ENCODE measurements around the gene SPAG6.
"Not testable (repeated sequence)": the region's sequence is repeated elsewhere in the genome, so short reads cannot be mapped to it uniquely, and the experiment has no call there.

Gene SPAG6

DNA sequence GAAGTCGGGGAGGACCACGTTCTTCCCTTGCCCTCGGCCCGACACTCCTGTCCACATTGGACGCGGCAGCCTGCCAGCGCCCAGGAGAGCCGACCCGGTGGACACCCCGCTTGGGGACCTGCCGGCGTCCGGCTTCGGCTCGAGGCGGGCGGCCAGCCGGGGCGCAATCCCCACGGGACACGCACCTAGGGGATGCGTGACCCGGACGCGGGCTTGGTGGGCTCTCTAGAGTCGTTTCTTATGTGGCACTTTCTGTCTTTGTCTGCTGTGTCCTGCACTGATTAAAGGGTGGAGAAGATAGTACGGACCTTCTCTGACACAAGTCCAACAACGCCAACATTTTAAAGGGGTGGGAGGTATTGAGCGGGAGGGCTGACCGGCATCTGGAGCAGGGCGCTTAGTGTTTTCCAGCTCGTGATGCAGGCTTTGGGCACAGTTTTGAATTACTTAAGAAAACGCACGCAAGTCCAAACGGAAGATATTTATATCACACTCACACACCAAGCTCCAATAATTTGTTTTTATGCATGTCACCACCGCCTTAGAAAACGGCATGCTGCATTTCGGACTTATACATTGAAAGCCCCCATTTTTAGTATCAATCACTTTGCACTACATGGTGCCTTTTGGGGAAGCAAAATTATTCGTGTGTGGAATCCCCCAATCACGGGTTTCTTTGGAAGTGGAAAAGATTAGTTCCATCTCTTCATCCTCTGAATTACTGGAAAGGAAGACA is 3.9 kb upstream of the SPAG6 start:
- DNase-seq (ENCODE audit: low read depth in 1 of 2, low spot score in 1 of 2) = no peak

DNA sequence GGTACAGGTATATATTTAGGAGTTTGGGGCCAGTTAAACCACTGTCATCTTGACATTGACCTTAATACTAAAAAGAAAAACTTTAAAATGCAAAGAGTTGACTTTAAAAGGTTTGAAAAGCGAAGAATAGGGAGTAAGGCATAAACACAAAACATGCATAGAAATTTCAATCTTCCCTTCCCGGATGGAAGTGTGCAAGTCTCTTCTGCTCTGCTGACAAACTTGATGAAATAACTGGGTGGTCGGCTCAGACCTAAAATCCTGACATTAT is 3.4 kb upstream of the SPAG6 start:
- no peak for DNase-seq (ENCODE audit: low read depth in 1 of 2, low spot score in 1 of 2)

DNA sequence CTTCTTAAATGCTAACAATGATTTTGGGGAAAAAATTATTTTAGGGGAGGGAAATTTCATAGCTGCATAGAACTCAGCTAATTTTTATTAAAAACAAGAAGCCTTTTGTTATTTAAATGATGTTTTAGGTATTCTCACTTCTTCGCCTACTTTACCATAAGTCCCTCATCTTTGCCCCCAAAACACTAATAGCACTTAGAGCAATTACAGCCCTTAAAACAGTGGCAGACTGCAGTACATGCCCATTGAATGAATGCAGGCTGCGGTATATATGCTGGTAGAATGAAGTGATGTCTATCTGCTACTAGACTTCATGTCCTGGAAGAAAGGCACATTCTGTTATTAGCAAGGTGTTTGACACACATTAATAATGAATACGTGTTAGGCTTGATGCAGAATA is 2.9 kb upstream of the SPAG6 start:
- no peak for DNase-seq (ENCODE audit: low read depth in 1 of 2, low spot score in 1 of 2)

DNA sequence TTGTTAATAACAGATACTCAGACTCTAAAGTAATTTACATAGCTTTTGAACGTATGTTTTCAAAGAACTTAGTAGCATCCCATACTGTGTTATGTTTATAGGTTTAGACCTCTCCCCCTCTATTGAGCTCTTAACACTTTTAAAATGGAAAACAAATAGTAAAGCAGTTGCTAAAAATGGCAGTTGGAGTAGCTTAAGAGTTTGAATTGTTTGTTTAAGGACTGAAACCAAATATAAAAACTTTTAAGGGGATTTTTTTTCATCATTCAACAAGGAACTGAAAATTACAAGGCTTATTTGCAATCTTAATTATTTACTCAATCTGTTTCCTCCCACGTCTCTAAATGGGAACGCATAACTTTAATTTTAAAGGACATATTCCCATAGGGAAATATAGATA is 1.6 kb upstream of the SPAG6 start:
- DNase-seq (ENCODE audit: low read depth in 1 of 2, low spot score in 1 of 2) = no peak

DNA sequence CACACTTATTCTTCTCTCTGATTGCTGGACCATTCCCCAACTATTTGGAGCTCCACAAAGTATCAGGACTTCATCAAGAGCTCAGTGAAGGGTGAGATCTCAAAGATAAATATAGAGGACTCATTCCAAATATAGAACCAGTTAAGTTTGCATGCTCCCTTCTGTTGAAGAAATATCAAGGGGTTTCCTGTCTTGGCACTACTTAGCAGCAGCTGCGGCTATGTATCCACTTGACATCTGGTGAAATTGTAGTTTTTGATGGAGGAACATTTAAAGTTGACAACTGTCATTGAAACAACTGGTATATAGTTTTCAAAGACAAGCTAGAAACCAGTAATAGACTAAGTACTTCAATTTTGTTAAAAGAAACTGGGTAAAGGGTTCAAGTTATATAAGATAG is 1.0 kb upstream of the SPAG6 start:
- no peak for DNase-seq (ENCODE audit: low read depth in 1 of 2, low spot score in 1 of 2)

DNA sequence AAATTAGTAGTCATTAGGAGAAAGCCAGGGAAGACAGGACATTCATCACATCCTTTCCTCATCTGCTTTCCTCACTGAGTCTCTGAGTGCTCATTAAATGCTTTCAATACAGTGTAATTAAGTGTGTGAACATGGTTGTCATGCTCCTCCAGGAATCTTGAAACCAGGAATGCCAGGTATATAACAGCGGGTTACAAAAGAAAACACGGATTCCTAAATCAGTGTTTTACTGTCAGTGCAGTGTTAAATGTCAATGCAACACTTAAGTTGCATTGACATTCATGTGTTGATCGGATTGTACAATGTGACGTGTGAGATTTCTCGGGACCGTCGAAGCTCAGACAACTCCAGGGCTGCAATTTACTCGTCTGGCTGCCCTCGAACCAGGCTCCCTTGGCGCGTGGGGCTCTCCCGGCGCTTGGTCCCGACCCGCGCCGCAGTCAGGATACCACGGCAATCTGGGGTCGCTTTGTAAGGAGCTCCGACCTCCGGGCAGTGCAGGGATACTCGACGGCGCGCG is 455 bp upstream of the SPAG6 start:
- DNase-seq (ENCODE audit: low read depth in 1 of 2, low spot score in 1 of 2) = no peak

DNA sequence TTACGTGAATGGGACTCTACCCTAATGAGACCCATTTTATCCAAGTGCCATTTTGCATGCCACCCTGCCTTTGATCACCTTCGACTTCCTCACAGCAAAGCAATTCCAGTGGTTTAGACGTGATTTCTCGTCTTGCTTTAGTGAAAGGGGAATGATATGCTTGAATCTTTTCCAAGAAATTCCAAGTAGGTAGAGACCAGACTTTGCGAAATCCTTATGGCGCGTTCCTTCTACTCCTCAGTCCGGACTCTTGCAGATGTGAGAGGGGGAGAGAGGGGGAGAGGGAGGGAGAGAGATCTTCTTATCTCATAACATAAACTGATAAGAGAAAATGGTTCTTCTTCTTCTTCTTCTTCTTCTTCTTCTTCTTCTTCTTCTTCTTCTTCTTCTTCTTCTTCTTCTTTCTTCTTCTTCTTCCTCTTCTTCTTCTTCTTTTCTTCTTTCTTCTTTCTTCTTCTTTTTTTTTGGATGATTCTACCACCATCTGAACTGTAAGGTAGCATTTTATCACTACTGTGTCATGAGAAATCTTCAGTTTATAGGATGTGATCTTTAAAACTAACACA is 883 bp downstream of the SPAG6 start:
- no peak for DNase-seq (ENCODE audit: low read depth in 1 of 2, low spot score in 1 of 2)

DNA sequence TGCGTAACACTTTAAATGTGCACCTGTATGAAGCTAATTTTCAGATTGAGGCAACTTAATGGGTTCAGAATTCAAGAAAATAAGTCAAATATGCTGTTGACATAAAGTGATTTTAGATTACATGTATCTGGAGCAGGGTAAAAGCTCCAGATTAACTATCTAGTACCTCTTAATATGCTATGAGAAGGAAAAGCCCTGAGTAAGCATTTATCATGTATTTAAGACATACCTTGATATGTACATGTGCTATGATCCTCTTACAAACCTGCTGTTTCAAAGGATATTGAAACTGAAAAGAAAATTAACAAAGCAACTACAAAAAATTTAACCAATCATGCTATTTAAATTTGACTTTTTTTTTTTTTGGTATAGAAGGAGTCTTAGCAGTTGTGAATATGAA is 4.5 kb downstream of the SPAG6 start:
- no peak for DNase-seq (ENCODE audit: low read depth in 1 of 2, low spot score in 1 of 2)

DNA sequence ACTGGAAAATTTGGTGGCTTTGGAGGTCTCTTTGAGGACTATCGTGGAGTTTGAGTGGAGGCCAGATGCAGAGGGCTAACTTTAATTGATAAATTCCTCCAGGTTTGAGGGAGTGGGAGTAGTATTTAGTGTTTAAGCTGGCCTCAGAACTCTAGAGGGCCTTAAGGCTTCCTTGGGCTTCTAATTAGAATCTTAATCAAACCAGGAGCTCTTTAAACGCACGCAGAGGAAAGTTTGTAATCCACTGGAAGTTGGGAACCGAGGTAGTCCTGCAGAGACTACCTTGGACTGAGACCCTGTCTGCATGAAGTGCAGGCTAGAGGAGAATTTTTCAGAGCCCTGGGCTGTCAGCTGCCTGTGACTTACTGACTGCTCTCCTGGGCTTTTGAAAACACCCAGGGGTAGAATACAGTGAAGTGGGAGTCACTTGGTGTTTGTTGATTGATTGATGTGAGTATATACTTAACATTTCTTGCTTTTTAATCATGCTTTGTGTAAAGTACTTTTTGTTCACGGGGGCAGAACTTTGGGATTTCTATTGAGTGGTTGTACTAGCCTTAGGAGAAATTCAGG is 5.9 kb downstream of the SPAG6 start:
- DNase-seq (ENCODE audit: low read depth in 1 of 2, low spot score in 1 of 2) = no peak

DNA sequence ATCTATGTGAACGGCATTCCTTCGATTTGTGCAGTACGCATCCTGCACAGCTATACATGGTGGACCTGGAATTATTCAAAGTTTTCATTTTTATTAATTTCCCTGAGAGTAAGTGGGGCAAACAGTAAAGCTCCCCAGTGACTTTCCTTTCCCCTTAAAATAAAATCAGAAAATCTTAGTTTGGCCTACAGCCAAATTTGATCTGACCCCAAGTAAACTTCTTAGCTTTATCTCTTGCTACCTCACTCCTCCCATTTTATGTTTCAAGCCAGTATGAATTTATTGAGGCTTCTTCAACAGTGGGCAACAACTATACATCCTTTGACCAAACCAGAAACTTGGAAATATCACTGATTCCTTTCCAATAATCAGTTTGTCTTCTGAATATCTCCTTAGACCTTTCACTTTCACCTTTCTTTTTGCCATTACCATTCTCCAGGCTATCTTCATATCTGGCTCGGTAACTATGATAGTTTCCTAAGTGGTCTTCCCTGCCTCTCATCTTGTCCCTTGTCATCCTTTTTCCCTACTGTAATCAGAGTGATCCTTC is 11.1 kb downstream of the SPAG6 start:
- no peak for DNase-seq (ENCODE audit: low read depth in 1 of 2, low spot score in 1 of 2)

DNA sequence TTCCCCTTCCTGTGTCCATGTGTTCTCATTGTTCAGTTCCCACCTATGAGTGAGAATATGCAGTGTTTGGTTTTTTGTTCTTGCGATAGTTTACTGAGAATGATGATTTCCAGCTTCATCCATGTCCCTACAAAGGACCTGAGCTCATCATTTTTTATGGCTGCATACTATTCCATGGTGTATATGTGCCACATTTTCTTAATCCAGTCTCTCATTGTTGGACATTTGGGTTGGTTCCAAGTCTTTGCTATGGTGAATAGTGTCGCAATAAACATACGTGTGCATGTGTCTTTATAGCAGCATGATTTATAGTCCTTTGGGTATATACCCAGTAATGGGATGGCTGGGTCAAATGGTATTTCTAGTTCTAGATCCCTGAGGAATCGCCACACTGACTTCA is 12.5 kb downstream of the SPAG6 start:
- DNase-seq (ENCODE audit: low read depth in 1 of 2, low spot score in 1 of 2) = not testable (repeated sequence)

DNA sequence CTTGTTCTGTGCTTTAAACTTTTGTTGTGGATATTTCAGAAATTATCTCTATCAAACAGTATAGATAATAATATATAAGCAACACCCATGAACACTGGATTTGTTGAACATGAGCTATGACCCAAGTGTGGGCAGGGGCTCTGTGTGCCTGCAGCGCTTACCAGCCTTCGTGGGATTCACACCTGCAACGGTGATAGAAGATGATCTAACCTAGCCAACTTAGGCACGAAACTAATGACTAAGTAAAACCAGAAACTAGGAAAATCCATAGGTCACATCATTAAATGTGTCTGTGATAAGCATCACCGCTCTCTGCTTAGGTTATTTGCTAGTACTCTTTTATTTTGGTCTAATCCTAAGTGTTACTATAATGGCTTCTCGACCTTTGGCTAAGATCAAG is 18.0 kb downstream of the SPAG6 start:
- no peak for DNase-seq (ENCODE audit: low read depth in 1 of 2, low spot score in 1 of 2)

DNA sequence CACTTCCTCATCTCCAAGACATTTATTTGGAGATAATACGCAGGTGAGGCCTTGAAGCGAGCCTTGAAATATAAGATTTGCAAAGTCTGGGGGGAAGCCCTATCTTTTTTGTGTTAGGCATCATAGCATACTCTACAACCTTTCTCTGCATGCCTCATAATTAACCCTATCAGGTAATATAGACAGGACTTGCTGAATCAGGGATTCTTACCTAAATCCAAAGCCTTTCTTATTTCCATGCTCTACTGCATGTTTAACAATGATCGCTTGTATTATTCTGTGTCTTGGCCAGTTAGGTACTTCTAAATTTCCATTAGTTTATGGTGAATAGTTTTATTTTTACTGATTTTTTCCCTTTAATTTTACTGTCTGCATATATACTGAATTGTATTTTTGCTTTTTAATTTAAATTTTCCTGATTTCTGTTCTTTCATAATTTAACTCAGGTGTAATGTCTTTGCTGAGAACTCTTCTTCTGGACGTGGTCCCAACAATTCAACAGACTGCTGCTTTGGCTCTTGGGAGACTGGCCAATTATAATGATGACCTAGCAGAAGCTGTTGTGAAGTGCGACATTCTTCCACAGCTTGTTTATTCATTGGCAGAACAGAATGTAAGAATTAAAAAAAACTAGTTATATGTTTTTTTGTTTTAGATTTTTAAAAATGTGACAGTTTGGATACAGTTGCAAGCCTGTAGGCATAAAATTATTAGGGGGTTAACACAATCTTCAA is 19.3 kb downstream of the SPAG6 start:
- DNase-seq (ENCODE audit: low read depth in 1 of 2, low spot score in 1 of 2) = no peak

DNA sequence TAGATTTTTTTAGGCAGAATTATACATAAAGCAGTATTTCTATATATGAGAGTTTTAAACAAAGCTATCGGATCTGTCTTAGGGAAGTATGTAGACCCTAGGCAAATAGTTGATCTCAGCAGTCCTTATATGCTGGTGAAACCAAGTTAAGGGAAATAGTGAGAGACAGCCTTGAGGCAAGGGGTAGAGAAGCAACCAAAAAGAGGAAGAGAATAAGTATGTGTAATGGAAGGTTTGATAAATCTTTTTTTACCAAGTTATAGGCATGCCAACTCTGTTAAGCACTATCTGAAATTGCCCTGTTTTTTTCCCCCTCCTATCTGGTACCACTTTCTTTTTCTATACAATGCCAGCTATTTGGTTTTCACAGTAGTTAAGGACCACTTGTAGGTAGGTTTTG is 19.9 kb downstream of the SPAG6 start:
- DNase-seq (ENCODE audit: low read depth in 1 of 2, low spot score in 1 of 2) = no peak

DNA sequence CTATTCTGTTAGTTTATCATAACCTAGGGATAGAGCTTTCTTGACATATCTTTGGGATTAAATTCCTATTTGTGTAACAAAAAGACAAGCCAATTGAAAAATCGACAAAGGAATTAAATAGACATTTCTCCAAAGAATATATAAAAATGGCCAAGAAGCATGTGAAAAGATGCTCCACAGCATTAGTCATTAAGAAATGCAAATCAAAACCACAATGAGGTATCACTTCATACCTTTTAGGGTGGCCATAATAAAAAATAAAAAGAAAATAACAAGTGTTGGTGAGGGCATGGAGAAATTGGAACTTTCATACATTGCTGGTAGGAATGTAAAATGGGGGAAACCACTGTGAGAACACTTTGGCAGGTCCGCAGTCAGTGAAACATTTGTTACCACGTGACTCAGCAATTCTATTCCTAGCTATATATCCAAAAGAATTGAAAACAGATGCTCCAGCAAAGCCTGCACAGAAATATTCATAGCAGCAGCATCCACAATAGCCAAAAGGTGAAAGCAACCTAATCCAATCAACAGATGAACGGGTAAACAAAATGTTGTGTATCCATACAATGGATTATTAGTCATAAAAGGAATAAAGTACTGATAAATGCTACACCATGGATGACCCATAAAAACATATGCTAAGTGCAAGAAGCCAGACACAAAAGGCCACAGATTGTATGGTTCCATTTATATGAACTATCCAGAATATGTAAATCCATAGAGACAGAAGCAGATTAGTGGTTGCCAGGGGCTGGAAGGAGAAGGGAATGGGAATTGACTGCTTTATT is 20.5 kb downstream of the SPAG6 start:
- DNase-seq (ENCODE audit: low read depth in 1 of 2, low spot score in 1 of 2) = no peak

DNA sequence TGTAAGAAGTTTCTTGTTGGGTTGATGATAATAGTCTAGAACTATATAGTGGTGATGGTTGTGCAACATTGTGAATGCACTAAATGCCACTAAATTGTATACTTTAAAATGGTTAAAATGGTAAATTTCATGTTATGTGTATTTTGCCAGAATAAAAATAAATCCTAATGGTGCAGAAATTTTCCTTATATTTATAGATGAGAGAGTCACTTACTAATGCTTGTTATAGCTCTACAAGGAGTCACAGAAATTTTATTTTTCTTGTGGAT is 21.1 kb downstream of the SPAG6 start:
- DNase-seq (ENCODE audit: low read depth in 1 of 2, low spot score in 1 of 2) = no peak

DNA sequence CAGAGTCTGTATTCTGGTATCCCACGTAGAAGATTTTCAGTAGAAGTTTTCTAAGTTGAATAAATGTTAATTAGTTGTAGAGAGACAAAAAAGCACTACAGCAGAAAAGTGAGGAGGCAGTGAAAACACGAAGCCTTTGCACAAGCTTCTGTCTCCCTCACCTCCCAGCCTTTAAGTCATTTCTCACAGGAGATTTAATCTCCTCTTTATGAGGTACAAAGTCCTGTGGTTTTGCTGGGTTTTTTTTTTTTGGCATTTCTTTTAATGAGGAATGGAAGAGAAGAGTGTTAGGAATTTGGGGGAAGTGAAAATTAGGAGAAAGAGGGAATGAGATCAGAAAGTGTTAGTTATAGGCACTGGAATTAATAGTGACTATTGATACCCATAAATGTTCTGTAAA is 21.5 kb downstream of the SPAG6 start:
- no peak for DNase-seq (ENCODE audit: low read depth in 1 of 2, low spot score in 1 of 2)

DNA sequence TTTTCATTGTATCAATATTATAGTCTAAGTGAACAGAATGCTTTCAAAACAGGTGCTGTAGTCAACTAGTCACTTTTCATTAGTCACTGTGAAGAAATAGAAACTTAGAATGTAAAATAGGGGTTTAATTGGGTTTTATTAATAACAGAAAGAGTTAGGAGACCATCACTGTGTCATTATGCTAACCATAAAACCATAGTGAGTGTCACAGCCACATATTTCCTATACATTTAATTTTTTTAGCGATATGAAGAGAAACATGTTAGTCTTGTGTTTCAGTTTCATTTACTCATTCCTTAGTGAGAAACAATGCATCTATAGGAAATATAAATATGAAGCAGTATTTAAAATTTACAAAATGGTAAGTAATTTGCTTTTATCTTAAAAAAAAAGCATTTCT is 22.2 kb downstream of the SPAG6 start:
- DNase-seq (ENCODE audit: low read depth in 1 of 2, low spot score in 1 of 2) = no peak

DNA sequence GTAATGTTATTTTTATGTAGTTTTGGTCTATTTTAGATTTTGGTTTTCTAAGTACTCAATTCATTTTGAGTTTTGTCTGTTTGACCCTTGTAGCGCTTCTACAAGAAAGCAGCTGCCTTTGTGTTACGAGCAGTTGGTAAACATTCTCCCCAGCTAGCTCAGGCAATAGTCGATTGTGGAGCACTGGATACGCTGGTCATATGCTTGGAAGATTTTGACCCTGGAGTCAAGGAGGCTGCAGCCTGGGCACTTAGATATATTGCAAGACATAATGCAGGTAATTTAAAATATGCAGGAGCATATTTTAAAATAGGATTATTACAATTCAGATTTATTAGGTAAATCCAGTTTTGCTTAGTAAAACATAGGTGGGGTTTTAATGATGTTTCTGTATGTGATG is 23.1 kb downstream of the SPAG6 start:
- DNase-seq (ENCODE audit: low read depth in 1 of 2, low spot score in 1 of 2) = no peak

DNA sequence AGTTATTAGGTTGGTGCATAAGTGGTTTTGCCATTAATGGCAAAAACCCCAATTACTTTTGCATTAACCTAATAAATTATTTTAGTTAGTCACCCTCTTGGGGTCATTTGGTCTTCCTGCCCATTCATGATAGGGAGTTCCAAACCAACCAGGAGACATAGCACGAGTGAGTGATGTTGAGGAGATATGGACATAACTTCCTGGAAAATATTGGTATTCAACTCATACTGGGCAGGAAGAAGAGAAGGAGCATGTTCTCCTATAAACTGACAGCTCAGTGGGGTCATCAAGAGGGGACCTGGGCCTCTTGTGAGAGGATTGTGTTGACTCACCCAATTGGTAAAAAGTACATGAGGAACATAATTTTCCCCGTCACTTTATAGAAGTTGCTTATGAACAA is 23.7 kb downstream of the SPAG6 start:
- no peak for DNase-seq (ENCODE audit: low read depth in 1 of 2, low spot score in 1 of 2)

DNA sequence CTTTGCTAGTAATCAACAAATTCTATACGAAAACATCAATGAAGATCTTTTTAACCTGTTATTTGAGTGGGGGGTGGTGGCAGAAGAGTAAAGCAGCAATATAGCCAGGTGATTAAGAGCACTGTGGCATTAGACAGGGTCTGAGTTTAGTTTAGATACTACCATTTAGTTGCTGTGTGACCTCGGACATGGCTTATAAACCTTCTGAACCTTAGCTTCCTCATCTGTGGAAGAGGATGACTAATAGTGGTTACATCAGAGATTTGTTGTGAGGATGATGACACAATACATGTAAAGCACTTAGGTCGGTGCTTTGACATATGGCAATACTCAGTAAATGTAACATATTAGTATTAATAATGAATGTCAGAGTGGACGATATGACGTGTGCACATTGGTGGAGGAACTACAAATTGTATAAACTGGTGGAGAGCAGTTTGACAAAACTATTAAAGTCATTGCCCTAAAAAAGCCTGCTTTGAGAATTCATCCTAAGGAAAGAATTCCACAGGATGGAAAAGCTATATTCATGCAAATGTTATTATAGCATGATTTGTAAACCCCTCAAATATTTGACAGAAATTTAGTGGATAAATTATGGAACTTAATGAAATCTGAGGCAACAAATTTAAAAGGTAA is 24.3 kb downstream of the SPAG6 start:
- no peak for DNase-seq (ENCODE audit: low read depth in 1 of 2, low spot score in 1 of 2)

All from stimulated activated CD4-positive, alpha-beta T cell treated with anti-CD3 and anti-CD28 coated beads, Interleukin-15, amount 100 ng/mL, for 1 hour (primary cell).